OCI-LY7 (cell line): ENCODE data around the gene CRIP3. TPM values are rescaled to one million over a fixed set of nuclear protein-coding genes. Genes with fewer than 3 reads are reported as not detected.

Experiments
- BruUV-seq: library from RNA; stranded (reverse); fragments of 400-500 nt; replicated peaks from 2 replicates; lab custom pipeline; 2021; lab: Mats Ljungman, UMichigan
- CTCF ChIA-PET: fragments of 300-600 bp; sonication (Branson Sonifier 250); formaldehyde crosslinking; loops from one replicate; lab custom pipeline; 2022; ENCODE audit warnings: antibody characterized with exemption; ENCODE audit not compliant: unreplicated experiment; lab: Charles Lee
- POLR2A ChIA-PET: fragments of 300-600 bp; sonication (Branson Sonifier 250); formaldehyde crosslinking; loops from one replicate; lab custom pipeline; 2022; ENCODE audit warnings: antibody characterized with exemption; lab: Charles Lee
- DNase-seq: peaks from one replicate; pipeline ENCODE4 v3.0.0-alpha.2; 2015; ENCODE audit warnings: low spot score
- H2AFZ ChIP-seq: fragments of 200-600 bp; sonication (generic), shearing (Covaris generic); 2 replicates; pipeline ENCODE4 v1.6.1; 2014; ENCODE audit warnings: mild to moderate bottlenecking, antibody characterized with exemption, low read length, moderate library complexity
- H3K27ac ChIP-seq: fragments of 200-600 bp; sonication (generic); 2 replicates; pipeline ENCODE4 v1.5.1; 2014; ENCODE audit warnings: mixed run types, low read depth, mild to moderate bottlenecking, moderate library complexity, low read length, inconsistent platforms; ENCODE audit not compliant: poor library complexity, severe bottlenecking
- H3K36me3 ChIP-seq: fragments of 200-600 bp; sonication (generic); 2 replicates; pipeline ENCODE4 v1.6.1; 2014; ENCODE audit warnings: mild to moderate bottlenecking, antibody characterized with exemption, low read length, moderate library complexity, mixed read lengths; ENCODE audit not compliant: insufficient read depth
- H3K4me1 ChIP-seq: fragments of 200-600 bp; sonication (generic); 2 replicates; pipeline ENCODE4 v1.5.1; 2014; ENCODE audit warnings: mild to moderate bottlenecking, low read length; ENCODE audit not compliant: insufficient read depth, poor library complexity, severe bottlenecking
- H3K4me2 ChIP-seq: fragments of 200-600 bp; sonication (generic); 2 replicates; pipeline ENCODE4 v1.6.1; 2014; ENCODE audit warnings: mild to moderate bottlenecking, low read length
- H3K4me3 ChIP-seq: fragments of 200-600 bp; sonication (generic); 2 replicates; pipeline ENCODE4 v1.5.1; 2014; ENCODE audit warnings: mild to moderate bottlenecking, low read depth, low read length; ENCODE audit not compliant: poor library complexity, severe bottlenecking
- H3K79me2 ChIP-seq: fragments of 200-600 bp; sonication (generic); 2 replicates; pipeline ENCODE4 v1.6.1; 2016; ENCODE audit warnings: low read depth, mild to moderate bottlenecking, low read length, moderate library complexity, mixed read lengths; ENCODE audit not compliant: insufficient read depth
- H3K9me2 ChIP-seq: fragments of 200-600 bp; sonication (generic); 2 replicates; pipeline ENCODE4 v1.6.1; 2016; ENCODE audit warnings: mild to moderate bottlenecking, low read length, mixed read lengths; ENCODE audit not compliant: insufficient read depth
- H3K9me3 ChIP-seq: fragments of 200-600 bp; sonication (generic); 2 replicates; pipeline ENCODE4 v1.6.1; 2014; ENCODE audit warnings: mild to moderate bottlenecking, mixed run types, low read length, mixed read lengths
- H4K20me1 ChIP-seq: fragments of 200-600 bp; sonication (generic); 2 replicates; pipeline ENCODE4 v1.6.1; 2014; ENCODE audit warnings: mild to moderate bottlenecking, antibody characterized with exemption, low read length, moderate library complexity, mixed read lengths; ENCODE audit not compliant: insufficient read depth
- CTCF ChIP-seq: fragments of 200-600 bp; sonication (generic); conservative IDR thresholded peaks from 2 replicates; pipeline ENCODE4 v1.5.1; 2014; ENCODE audit warnings: mild to moderate bottlenecking, antibody characterized with exemption, low read length, moderate library complexity, mixed read lengths
- EZH2phosphoT487 ChIP-seq: fragments of 200-600 bp; sonication (generic); IDR thresholded peaks from 2 replicates; pipeline ENCODE4 v1.6.1; 2018; ENCODE audit warnings: low read depth, borderline replicate concordance, mild to moderate bottlenecking, mixed run types, antibody characterized with exemption, low read length, moderate library complexity, mixed read lengths
- intact Hi-C: fragments of 100-400 bp; cut with micrococcal nuclease; formaldehyde crosslinking; loops from one replicate; pipeline ENCODE4 v1.10.0; 2022; ENCODE audit not compliant: unreplicated experiment
- total RNA-seq, 2 experiments: library from RNA; depleted of rRNA in 1 of 2; stranded (reverse); fragments of >200 nt in 1 of 2; shearing (Covaris generic) in 1 of 2; gene quantifications; 2 replicates each; pipeline ENCODE4 v1.2.3, GENCODE V29; 2014 to 2022

CRIP3 gene
- total RNA-seq, 2 experiments from 2014 or later = 1.7 to 2.9 TPM

GRCh38 chr6:43277643-43278523 is 30.7 kb downstream of the CRIP3 start:
- Histone ChIP-seq H3K4me2 (no peak overlapping the region), H4K20me1 (no peaks in the 10 kb centered on the region), H2AFZ (no peak overlapping the region), H3K79me2 (no peaks in the 10 kb centered on the region), H3K4me3 (no peak overlapping the region), H3K9me2 (no peaks in the 10 kb centered on the region), H3K9me3 (no peaks in the 10 kb centered on the region), H3K27ac (no peak overlapping the region), H3K4me1 (no peaks in the 10 kb centered on the region), H3K36me3 (no peaks in the 10 kb centered on the region)
- intact Hi-C loops = no loop called here
- no peak for DNase-seq
- ChIA-PET CTCF (no interaction called here), POLR2A (interaction anchor here (1.1 kb wide), 1 partner anchor 83 kb away, joined by 3 read pairs; no protein-coding TSS in a partner anchor)
- no TSS peak for BruUV-seq
- TF ChIP-seq EZH2phosphoT487 (no peak), CTCF (no peak)

DNA sequence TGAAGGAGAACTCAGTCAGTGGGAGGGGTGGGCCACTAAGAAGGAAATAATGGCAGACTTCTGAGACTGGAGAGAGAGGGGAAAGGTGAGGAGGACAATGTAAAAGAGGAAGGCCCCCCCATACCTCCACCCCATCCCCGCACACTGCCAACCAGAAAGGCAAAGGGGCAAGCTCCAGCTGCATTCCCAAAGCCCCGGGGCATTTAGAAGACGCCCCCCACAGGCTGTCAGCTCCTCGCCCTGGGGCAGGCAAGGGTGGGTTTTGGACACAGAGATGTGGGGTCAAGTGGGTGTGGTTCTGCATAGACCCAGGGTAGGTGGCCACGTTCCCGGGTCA is 31.4 kb downstream of the CRIP3 start:
- DNase-seq = no peak
- TF ChIP-seq CTCF (no peak), EZH2phosphoT487 (no peak)
- Histone ChIP-seq H3K9me2 (no peaks in the 10 kb centered on the region), H3K4me2 (no peak overlapping the region), H2AFZ (no peak overlapping the region), H3K27ac (no peak overlapping the region), H3K4me3 (no peak overlapping the region), H3K79me2 (no peaks in the 10 kb centered on the region), H3K9me3 (no peaks in the 10 kb centered on the region), H3K4me1 (no peaks in the 10 kb centered on the region), H3K36me3 (no peaks in the 10 kb centered on the region), H4K20me1 (no peaks in the 10 kb centered on the region)
- intact Hi-C loops = no loop called here
- ChIA-PET POLR2A (interaction anchor here (1.1 kb wide), 1 partner anchor 83 kb away, joined by 3 read pairs; no protein-coding TSS in a partner anchor), CTCF (no interaction called here)
- no TSS peak for BruUV-seq
